Activated CD8-positive, alpha-beta memory T cell treated with anti-CD3 and anti-CD28 coated beads for 4 hours (primary cell): Measurements from ENCODE around the gene PLLP.

Source experiments
- DNase-seq, 2 donors: peaks; one replicate each; pipeline ENCODE4 v3.0.0-alpha.2; 2020; ENCODE audit warnings: low read depth in 2 of 2

The PLLP gene

DNA sequence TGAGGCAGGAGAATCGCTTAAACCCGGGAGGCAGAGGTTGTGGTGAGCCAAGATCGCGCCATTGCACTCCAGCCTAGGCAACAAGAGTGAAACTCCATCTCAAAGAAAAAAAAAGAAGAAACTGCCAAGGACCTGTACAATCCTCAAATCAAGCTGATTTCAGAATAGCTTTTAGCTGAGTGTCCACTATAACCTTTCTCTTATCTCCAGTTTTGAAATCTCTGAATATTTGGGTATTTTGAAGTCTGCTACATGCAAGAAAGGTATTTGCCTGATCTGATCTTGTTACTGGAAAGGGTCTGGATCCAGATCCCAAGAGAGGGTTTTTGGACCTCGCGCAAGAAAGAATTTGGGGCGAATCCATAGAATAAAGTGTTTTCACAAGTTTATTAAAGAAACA, 58.5 kb downstream of the PLLP start:
- DNase-seq: no peak

DNA sequence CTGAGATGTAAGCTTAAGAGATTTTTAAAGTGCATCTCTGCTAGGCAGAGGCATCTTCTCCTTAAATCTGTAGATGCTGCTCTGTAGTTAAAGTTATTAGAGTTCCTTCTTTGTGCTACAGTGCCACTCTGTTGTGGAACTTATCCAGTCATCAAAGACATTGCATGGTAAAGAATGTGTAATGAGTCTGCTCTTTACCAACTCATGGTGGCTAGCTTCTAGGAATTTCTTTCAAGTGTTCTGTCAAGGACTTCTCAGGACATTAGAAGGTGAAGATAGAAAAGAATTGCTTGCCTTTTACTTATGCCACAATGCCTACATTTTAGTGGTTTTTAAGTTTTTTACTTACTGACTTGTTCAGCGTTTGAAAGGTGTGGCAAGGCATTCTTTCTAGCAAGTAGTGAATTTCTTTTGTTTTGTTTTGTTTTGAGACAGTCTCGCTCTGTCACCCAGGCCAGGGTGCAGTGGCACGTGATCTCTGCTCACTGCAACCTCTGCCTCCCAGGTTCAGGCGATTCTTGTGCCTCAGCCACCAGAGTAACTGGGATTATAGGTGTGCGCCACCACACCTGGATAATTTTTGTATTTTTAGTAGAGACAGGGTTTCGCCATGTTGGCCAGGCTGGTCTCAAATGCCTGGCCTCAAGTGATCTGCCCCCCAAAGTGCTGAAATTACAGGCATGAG, 59.7 kb downstream of the PLLP start:
- no peak for DNase-seq

DNA sequence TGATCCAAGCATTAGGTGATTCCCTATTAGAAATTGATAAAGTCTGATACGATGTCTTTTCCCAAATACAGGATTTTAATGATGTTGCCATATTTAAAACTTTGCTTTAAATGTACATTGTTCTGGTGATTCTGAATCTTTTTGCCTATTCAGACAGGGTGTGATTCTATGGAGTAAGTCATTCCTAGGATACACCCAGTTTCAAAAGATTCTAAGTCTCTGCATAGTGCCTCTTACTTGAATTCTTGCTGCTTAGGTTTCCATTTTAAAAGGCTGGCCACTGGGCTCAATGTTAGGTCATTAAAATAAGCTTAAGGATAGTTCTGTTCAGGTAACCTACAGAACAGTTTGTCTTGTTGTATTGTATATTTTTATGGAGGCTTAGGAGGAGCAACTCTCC, 61.4 kb downstream of the PLLP start:
- DNase-seq: no peak

DNA sequence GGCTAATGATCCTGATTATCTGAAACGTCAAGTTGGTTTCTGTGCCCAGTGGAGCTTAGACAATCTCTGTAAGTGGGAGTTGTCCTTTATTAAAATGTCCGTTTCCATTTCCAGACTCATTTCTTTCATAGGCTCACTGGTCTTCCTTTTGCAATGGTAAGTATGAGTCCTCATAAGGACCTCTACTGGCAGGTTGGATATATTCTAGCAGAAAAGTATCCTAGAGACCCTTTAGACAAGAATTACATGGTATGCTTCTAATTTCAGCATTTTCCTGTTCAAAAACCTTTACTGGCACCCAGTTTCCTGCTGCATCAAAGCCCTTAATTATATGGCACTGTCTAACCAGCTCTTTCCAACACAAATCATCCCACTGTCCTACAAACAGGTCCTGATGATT, 67.5 kb downstream of the PLLP start:
- no peak for DNase-seq

DNA sequence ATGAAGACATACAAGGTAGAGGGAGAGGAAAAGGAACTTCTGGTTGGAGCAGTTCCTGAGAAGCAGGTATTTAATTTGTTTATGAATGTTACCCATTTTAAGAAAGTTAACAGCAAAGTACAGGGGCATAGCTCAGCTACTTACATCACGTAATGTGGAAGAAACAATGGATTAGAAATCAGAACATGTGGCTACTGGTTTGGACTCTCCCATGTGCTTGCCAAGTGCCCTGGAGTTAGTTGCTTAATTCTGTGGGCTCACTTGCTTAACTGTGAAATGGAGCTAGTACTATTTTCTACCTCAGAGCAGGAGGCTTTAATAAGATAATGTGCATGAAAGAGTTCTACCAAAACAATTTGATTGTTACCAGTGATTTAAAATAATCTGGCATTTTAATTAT, 71.0 kb downstream of the PLLP start:
- no peak for DNase-seq

DNA sequence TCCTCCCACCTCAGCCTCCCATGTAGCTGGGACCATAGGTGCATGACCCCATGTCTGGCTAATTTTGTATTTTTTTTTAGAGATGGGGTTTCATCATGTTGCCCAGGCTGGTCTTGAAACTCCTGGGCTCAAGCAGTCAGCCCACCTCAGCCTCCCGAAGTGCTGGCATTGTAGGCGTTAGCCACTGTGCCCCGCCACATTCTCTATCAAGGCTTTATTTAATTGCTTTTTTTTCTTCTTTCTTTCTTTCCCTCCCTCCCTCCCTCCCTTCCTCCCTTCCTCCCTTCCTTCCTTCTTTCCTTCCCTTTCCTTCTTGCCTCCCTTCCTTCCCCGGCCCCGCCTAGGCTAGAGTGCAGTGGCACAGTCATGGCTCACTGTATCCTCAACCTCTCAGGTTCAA, 74.7 kb downstream of the PLLP start:
- no peak for DNase-seq

DNA sequence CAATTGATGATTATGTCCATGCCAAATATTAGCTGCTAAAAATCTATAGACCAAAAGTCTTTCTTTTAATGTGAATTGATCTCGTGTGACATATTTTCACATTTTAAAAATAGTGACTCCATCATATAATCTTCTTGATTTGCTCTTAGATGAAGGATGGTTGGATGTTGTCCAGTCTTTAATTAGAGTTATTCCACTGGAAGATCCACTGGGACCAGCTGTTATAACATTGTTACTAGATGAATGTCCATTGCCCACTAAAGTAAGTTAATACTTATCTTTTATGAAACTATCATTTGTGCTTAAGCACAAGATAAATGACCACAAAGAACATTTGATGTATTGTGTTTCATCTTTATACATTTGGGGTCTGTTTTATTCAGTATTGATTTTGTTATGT, 75.5 kb downstream of the PLLP start:
- DNase-seq: no peak
